Mesendoderm (in vitro differentiated cells): Measurements from ENCODE around the gene SNRPA.

Experiments used
- DNase-seq: peaks from one replicate; pipeline ENCODE4 v3.0.0; 2013
- H2AK5ac ChIP-seq: 2 replicates; pipeline ENCODE4 v1.6.1; 2013; ENCODE audit warnings: low read length, inconsistent platforms
- H2BK120ac ChIP-seq: 2 replicates; pipeline ENCODE4 v1.6.1; 2013; ENCODE audit warnings: low read depth, mild to moderate bottlenecking, low read length, moderate library complexity, mixed read lengths
- H2BK15ac ChIP-seq: replicated peaks from 2 replicates; pipeline ENCODE4 v1.6.1; 2013; ENCODE audit warnings: low read depth, mild to moderate bottlenecking, moderate library complexity
- H2BK5ac ChIP-seq: 2 replicates; pipeline ENCODE4 v1.6.1; 2013; ENCODE audit warnings: low read length, inconsistent platforms
- H3K18ac ChIP-seq: 2 replicates; pipeline ENCODE4 v1.6.1; 2013; ENCODE audit warnings: mild to moderate bottlenecking, low read length, mixed read lengths
- H3K23ac ChIP-seq: one replicate; pipeline ENCODE4 v1.6.1; 2013; ENCODE audit warnings: low read length
- H3K27ac ChIP-seq: 2 replicates; pipeline ENCODE4 v1.5.1; 2013; ENCODE audit warnings: low read depth, mild to moderate bottlenecking, inconsistent platforms, low read length, moderate library complexity
- H3K27me3 ChIP-seq: 2 replicates; pipeline ENCODE4 v1.6.1; 2013; ENCODE audit warnings: low read length, control low read depth, mild to moderate bottlenecking, inconsistent platforms; ENCODE audit not compliant: insufficient read depth, poor library complexity
- H3K36me3 ChIP-seq: 2 replicates; pipeline ENCODE4 v1.6.1; 2013; ENCODE audit warnings: low read length, inconsistent platforms; ENCODE audit not compliant: control insufficient read depth, insufficient read depth
- H3K4ac ChIP-seq: one replicate; pipeline ENCODE4 v1.6.1; 2013; ENCODE audit warnings: low read depth, mild to moderate bottlenecking, low read length, moderate library complexity
- H3K4me1 ChIP-seq: 2 replicates; pipeline ENCODE4 v1.6.1; 2013; ENCODE audit warnings: low read depth, low read length, inconsistent platforms; ENCODE audit not compliant: control insufficient read depth
- H3K4me2 ChIP-seq: 2 replicates; pipeline ENCODE4 v1.6.1; 2013; ENCODE audit warnings: low read length
- H3K4me3 ChIP-seq: 2 replicates; pipeline ENCODE4 v1.5.1; 2013; ENCODE audit warnings: mild to moderate bottlenecking, low read length
- H3K56ac ChIP-seq: one replicate; pipeline ENCODE4 v1.6.1; 2013; ENCODE audit warnings: low read length
- H3K79me1 ChIP-seq: 2 replicates; pipeline ENCODE4 v1.6.1; 2013; ENCODE audit warnings: low read length, inconsistent platforms
- H3K79me2 ChIP-seq: 2 replicates; pipeline ENCODE4 v1.6.1; 2013; ENCODE audit warnings: mild to moderate bottlenecking, low read length; ENCODE audit not compliant: control insufficient read depth, insufficient read depth
- H3K9ac ChIP-seq: 2 replicates; pipeline ENCODE4 v1.6.1; 2013; ENCODE audit warnings: low read length, inconsistent platforms
- H4K5ac ChIP-seq: one replicate; pipeline ENCODE4 v1.6.1; 2013; ENCODE audit warnings: low read length
- H4K8ac ChIP-seq: one replicate; pipeline ENCODE4 v1.6.1; 2013; ENCODE audit warnings: low read depth, mild to moderate bottlenecking, control low read depth, low read length, moderate library complexity
- WGBS: extraction: QIAGEN DNeasy Blood & Tissue Kit; methylation state at CpG from one replicate; pipeline ENCODE4 v1.1.7; 2013; ENCODE audit warnings: low lambda C conversion rate, missing lambda C conversion rate; ENCODE audit not compliant: insufficient coverage; ENCODE audit errors: extremely low coverage; 5-methylcytosine and 5-hydroxymethylcytosine counted together

SNRPA gene

GRCh38 chr19:40800339-40800996, 49.5 kb downstream of the SNRPA start:
- H3K4me2 ChIP-seq, result peak overlapping the region; percentile 96

GRCh38 chr19:40800997-40801377, 50.0 kb downstream of the SNRPA start:
- Histone ChIP-seq H3K4ac (no peak overlapping the region), H3K23ac (peak overlapping the region; percentile 86), H3K9ac (peak overlapping the region; percentile 97), H3K56ac (peak overlapping the region; percentile 46), H3K27ac (no peak overlapping the region), H2BK120ac (no peak overlapping the region), H2AK5ac (no peak overlapping the region), H3K79me1 (peaks cover 26% of the 10 kb centered on the region), H2BK5ac (no peak overlapping the region), H3K4me1 (peaks cover 3% of the 10 kb centered on the region), H4K8ac (no peak overlapping the region), H3K4me3 (no peak overlapping the region), H3K36me3 (peaks cover 2% of the 10 kb centered on the region), H3K4me2 (peak overlapping the region; percentile 1), H4K5ac (no peak overlapping the region), H3K27me3 (no peaks in the 10 kb centered on the region), H3K18ac (no peak overlapping the region), H2BK15ac (no peak overlapping the region), H3K79me2 (peaks cover 60% of the 10 kb centered on the region)
- no CpG with 5 or more reads among the region's 27 CpGs for WGBS
- DNase-seq, result no peak

More at GRCh38 chr19:40800339-40800996, 49.5 kb downstream of the SNRPA start:
- Histone ChIP-seq H2BK5ac (no peak overlapping the region), H3K4me3 (peak overlapping the region; percentile 90), H2BK120ac (no peak overlapping the region), H3K27ac (no peak overlapping the region), H2AK5ac (no peak overlapping the region), H3K23ac (peak overlapping the region; percentile 86), H3K9ac (peak overlapping the region; percentile 97), H3K79me2 (peaks cover 58% of the 10 kb centered on the region), H4K5ac (no peak overlapping the region), H3K56ac (peak overlapping the region; percentile 94), H3K79me1 (peaks cover 23% of the 10 kb centered on the region), H4K8ac (no peak overlapping the region), H2BK15ac (no peak overlapping the region), H3K36me3 (peaks cover 2% of the 10 kb centered on the region), H3K27me3 (no peaks in the 10 kb centered on the region), H3K4ac (no peak overlapping the region), H3K18ac (no peak overlapping the region), H3K4me1 (peaks cover 3% of the 10 kb centered on the region)
- no peak for DNase-seq
- no CpG with 5 or more reads among the region's 27 CpGs for WGBS

- Histone ChIP-seq H2BK15ac (no peak overlapping the region), H3K4ac (no peak overlapping the region), H3K4me2 (peak overlapping the region; percentile 1), H3K79me1 (peaks cover 26% of the 10 kb centered on the region), H2AK5ac (no peak overlapping the region), H3K23ac (no peak overlapping the region), H2BK120ac (no peak overlapping the region), H3K27me3 (no peaks in the 10 kb centered on the region), H3K36me3 (peaks cover 2% of the 10 kb centered on the region), H2BK5ac (no peak overlapping the region), H3K56ac (peak overlapping the region; percentile 69), H3K4me3 (no peak overlapping the region), H3K18ac (no peak overlapping the region), H4K5ac (no peak overlapping the region), H3K9ac (peak overlapping the region; percentile 97), H3K27ac (no peak overlapping the region), H3K79me2 (peaks cover 60% of the 10 kb centered on the region), H4K8ac (no peak overlapping the region), H3K4me1 (peaks cover 8% of the 10 kb centered on the region)
- no CpG with 5 or more reads among the region's 13 CpGs for WGBS
- DNase-seq, result no peak
These were observed 50.7 kb downstream of the SNRPA start for GRCh38 chr19:40801426-40802299.

DNA sequence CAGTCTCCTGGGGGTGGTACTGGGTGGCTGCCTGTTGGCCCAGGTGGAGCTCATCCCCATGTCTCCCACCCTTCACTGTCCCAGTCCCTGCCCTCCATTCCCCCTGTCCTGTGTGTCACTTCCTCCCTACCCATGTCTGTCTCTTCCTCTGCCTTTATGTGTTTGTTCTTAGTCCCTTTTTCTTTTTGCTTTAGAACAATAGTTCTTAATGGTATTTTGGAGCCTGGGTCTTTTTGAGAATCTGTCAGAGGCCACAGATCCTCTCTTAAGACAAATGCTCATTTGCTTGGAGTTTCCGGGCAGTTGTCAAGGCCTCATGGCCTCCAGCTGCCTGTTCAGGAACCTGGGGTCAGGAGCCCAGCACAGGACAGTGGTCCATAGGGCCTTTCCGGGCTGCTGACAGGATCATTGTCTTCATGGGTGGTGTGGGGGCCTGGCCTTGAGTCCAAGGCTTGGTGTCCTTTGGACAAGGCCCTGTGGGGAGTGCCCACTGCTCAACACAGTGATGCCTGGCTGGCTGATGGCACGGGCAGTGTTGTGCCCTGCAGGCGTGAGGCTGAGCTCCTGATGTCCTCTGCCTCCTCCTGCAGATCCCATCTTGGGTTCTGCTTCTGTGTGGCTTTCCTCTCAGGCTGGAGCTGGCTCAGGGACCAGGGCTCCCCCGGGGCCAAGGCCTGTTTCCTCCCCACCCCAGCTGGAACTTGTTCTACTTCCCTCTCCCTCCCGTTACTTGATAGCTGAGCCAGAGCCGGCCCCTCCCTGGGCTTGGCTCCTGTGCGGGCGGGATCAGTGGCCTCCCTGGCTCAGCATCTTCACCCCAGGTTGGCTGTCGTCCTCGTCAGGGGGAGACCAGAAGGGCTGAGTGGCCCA, 51.5 kb downstream of the SNRPA start:
- Histone ChIP-seq H4K8ac (no peak overlapping the region), H3K4me3 (no peak overlapping the region), H3K79me2 (peaks cover 63% of the 10 kb centered on the region), H3K4me1 (peaks cover 8% of the 10 kb centered on the region), H3K27me3 (no peaks in the 10 kb centered on the region), H3K27ac (no peak overlapping the region), H3K23ac (no peak overlapping the region), H3K4me2 (no peak overlapping the region), H3K9ac (peak overlapping the region; percentile 8), H3K56ac (peak overlapping the region; percentile 69), H2BK15ac (no peak overlapping the region), H4K5ac (no peak overlapping the region), H3K4ac (no peak overlapping the region), H3K18ac (no peak overlapping the region), H2BK5ac (no peak overlapping the region), H2AK5ac (no peak overlapping the region), H3K79me1 (peaks cover 31% of the 10 kb centered on the region), H2BK120ac (no peak overlapping the region), H3K36me3 (peaks cover 3% of the 10 kb centered on the region)
- no peak for DNase-seq
- WGBS, result no CpG with 5 or more reads among the region's 11 CpGs

DNA sequence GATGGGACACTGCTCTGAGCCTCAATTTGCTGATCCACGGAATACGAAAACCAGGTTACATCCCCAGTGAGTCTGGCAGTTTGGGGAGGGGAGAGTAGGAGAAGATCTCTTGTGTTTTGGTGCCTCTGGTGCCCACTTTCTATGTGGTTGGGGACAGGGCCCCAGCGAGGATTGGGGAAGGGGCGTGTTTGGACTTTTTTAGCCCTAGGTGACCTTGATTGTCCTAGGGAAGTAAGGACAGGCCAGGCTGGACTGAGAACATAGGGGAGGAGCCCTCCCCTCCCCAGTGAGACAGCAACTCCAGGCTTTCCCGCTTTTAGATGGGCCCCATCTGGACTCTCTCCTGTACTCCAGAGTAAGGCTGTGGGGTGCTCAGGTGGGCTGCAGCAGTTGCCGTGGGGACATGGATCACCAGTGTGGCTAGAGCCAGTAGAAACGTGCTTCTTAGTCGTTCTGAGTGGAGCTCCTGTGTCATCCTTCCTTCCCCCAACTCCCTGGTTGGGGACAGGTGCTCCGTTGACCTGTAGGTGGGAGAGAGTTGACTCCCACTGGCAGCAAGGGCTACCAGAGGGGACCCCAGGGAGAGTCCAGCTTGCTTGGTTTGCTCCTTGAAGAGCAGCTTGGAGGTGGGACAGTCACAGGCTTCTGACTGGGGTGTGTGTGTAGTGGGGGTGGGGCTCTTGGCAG, 52.3 kb downstream of the SNRPA start:
- Histone ChIP-seq H3K36me3 (peaks cover 6% of the 10 kb centered on the region), H3K18ac (no peak overlapping the region), H2BK15ac (no peak overlapping the region), H3K4me3 (no peak overlapping the region), H3K79me1 (peaks cover 35% of the 10 kb centered on the region), H3K27me3 (no peaks in the 10 kb centered on the region), H3K27ac (no peak overlapping the region), H3K23ac (no peak overlapping the region), H3K4me1 (peaks cover 8% of the 10 kb centered on the region), H3K4me2 (no peak overlapping the region), H2AK5ac (no peak overlapping the region), H3K79me2 (peaks cover 63% of the 10 kb centered on the region), H2BK5ac (no peak overlapping the region), H3K9ac (peak overlapping the region; percentile 8), H4K5ac (no peak overlapping the region), H3K4ac (no peak overlapping the region), H3K56ac (no peak overlapping the region), H4K8ac (no peak overlapping the region), H2BK120ac (no peak overlapping the region)
- WGBS, result no CpG with 5 or more reads among the region's 9 CpGs
- no peak for DNase-seq
